PC-9 (cell line): ENCODE data around the gene SETX. TPM values are rescaled to one million over a fixed set of nuclear protein-coding genes. Genes with fewer than 3 reads are reported as not detected.

ENCODE experiments used
- BruUV-seq: library from RNA; stranded (reverse); fragments of 400-500 nt; replicated peaks from 2 replicates; lab custom pipeline; 2021; lab: Mats Ljungman, UMichigan
- CTCF ChIA-PET: fragments of 300-600 bp; sonication (Branson Sonifier 250); formaldehyde crosslinking; loops from one replicate; lab custom pipeline; 2022; ENCODE audit warnings: antibody characterized with exemption; lab: Charles Lee
- POLR2A ChIA-PET: fragments of 300-600 bp; sonication (Branson Sonifier 250); formaldehyde crosslinking; loops from one replicate; lab custom pipeline; 2022; ENCODE audit warnings: antibody characterized with exemption; ENCODE audit not compliant: unreplicated experiment; lab: Charles Lee
- DNase-seq, 2 experiments: peaks; one replicate each; pipeline versions ENCODE4 v3.0.0 to v3.0.0-alpha.2; 2015 to 2022; ENCODE audit warnings: mixed read lengths in 1 of 2
- H2AFZ ChIP-seq: fragments of 200-600 bp; sonication (generic); 2 replicates; pipeline ENCODE4 v1.8.1; 2017; ENCODE audit warnings: antibody characterized with exemption
- H3F3A ChIP-seq: fragments of 200-600 bp; sonication (generic); 2 replicates; pipeline ENCODE4 v1.8.1; 2017; ENCODE audit warnings: antibody characterized with exemption, mild to moderate bottlenecking, low read depth; ENCODE audit not compliant: insufficient read depth
- H3K27ac ChIP-seq: fragments of 200-600 bp; sonication (generic); 2 replicates; pipeline ENCODE4 v1.6.1; 2016; ENCODE audit warnings: mixed run types
- H3K27me3 ChIP-seq: fragments of 200-600 bp; sonication (generic); 2 replicates; pipeline ENCODE4 v1.6.1; 2016; ENCODE audit warnings: low read depth, mixed run types; ENCODE audit not compliant: insufficient read depth
- H3K36me3 ChIP-seq: fragments of 200-600 bp; sonication (generic); 2 replicates; pipeline ENCODE4 v1.6.1; 2016; ENCODE audit warnings: low read depth, mixed run types
- H3K4me1 ChIP-seq: fragments of 200-600 bp; sonication (generic); replicated peaks from 2 replicates; pipeline ENCODE4 v1.6.1; 2016; ENCODE audit warnings: mixed run types; ENCODE audit not compliant: insufficient read depth
- H3K4me2 ChIP-seq: fragments of 200-600 bp; sonication (generic); 2 replicates; pipeline ENCODE4 v1.6.1; 2017; ENCODE audit warnings: mixed run types
- H3K4me3 ChIP-seq: fragments of 200-600 bp; sonication (generic); 2 replicates; pipeline ENCODE4 v1.6.1; 2016; ENCODE audit warnings: mixed run types
- H3K79me2 ChIP-seq: fragments of 200-600 bp; sonication (generic); 2 replicates; pipeline ENCODE4 v1.6.1; 2017; ENCODE audit warnings: low read depth, mixed run types
- H3K9me2 ChIP-seq: fragments of 200-600 bp; sonication (generic); 2 replicates; pipeline ENCODE4 v1.8.1; 2017; ENCODE audit warnings: mild to moderate bottlenecking; ENCODE audit not compliant: insufficient read depth
- H3K9me3 ChIP-seq: fragments of 200-600 bp; sonication (generic); 2 replicates; pipeline ENCODE4 v1.8.1; 2016; ENCODE audit warnings: low read depth; ENCODE audit not compliant: insufficient read depth
- H4K20me1 ChIP-seq: fragments of 200-600 bp; sonication (generic); 2 replicates; pipeline ENCODE4 v1.8.1; 2017; ENCODE audit not compliant: insufficient read depth
- CTCF ChIP-seq: fragments of 200-600 bp; sonication (generic); conservative IDR thresholded peaks from 2 replicates; pipeline ENCODE4 v1.6.1; 2017; ENCODE audit warnings: mixed run types, antibody characterized with exemption, mild to moderate bottlenecking, moderate library complexity
- EZH2 ChIP-seq: fragments of 200-600 bp; sonication (generic); IDR thresholded peaks from 2 replicates; pipeline ENCODE4 v1.8.0; 2017; ENCODE audit warnings: antibody characterized with exemption, low read depth
- intact Hi-C: fragments of 100-400 bp; cut with micrococcal nuclease; formaldehyde crosslinking; loops from one replicate; pipeline ENCODE4 v1.10.0; 2022; ENCODE audit not compliant: unreplicated experiment
- total RNA-seq: library from RNA; stranded (reverse); gene quantifications from 2 replicates; pipeline ENCODE4 v1.2.3, GENCODE V29; 2021

The SETX gene
- total RNA-seq, 1 experiment from 2014 or later = 23.5 TPM

GRCh38 chr9:132244582-132245455, 110.0 kb downstream of the SETX start:
- TF ChIP-seq CTCF (no peak), EZH2 (no peak)
- intact Hi-C loops = no loop called here
- CTCF ChIA-PET = interaction anchor here (0.9 kb wide), 1 partner anchor 8 kb away, joined by 5 read pairs; no protein-coding TSS in a partner anchor

GRCh38 chr9:132243156-132244074, 111.4 kb downstream of the SETX start:
- no peaks in the 10 kb centered on the region for H3K9me2 ChIP-seq
- H3K4me1 ChIP-seq = no peaks in the 10 kb centered on the region
- no peaks in the 10 kb centered on the region for H3F3A ChIP-seq
- intact Hi-C loops = no loop called here
- no peak overlapping the region for H2AFZ ChIP-seq
- ChIA-PET POLR2A (no interaction called here), CTCF (no interaction called here)
- DNase-seq = no peak
- H3K79me2 ChIP-seq = no peaks in the 10 kb centered on the region
- H3K4me3 ChIP-seq = no peak overlapping the region
- H3K27me3 ChIP-seq = peaks cover 26% of the 10 kb centered on the region
- H3K27ac ChIP-seq = no peak overlapping the region
- H3K9me3 ChIP-seq = no peaks in the 10 kb centered on the region
- no peak overlapping the region for H3K4me2 ChIP-seq
- H3K36me3 ChIP-seq = no peaks in the 10 kb centered on the region
- no peaks in the 10 kb centered on the region for H4K20me1 ChIP-seq
- BruUV-seq = no TSS peak
- TF ChIP-seq CTCF (no peak), EZH2 (no peak)

More at GRCh38 chr9:132244582-132245455, 110.0 kb downstream of the SETX start:
- Histone ChIP-seq H3K9me3 (no peaks in the 10 kb centered on the region), H3K27me3 (peaks cover 31% of the 10 kb centered on the region), H3K79me2 (no peaks in the 10 kb centered on the region), H3K4me1 (no peaks in the 10 kb centered on the region), H3F3A (no peaks in the 10 kb centered on the region), H2AFZ (no peak overlapping the region), H3K4me3 (no peak overlapping the region), H3K4me2 (no peak overlapping the region), H3K27ac (no peak overlapping the region), H3K9me2 (no peaks in the 10 kb centered on the region), H4K20me1 (no peaks in the 10 kb centered on the region), H3K36me3 (no peaks in the 10 kb centered on the region)
- POLR2A ChIA-PET = no interaction called here
- BruUV-seq = no TSS peak
- DNase-seq = no peak

- no peaks in the 10 kb centered on the region for H3K9me3 ChIP-seq
- ChIA-PET CTCF (no interaction called here), POLR2A (no interaction called here)
- TF ChIP-seq EZH2 (no peak), CTCF (no peak)
- no peaks in the 10 kb centered on the region for H3K4me1 ChIP-seq
- no peak for DNase-seq
- H3F3A ChIP-seq = no peaks in the 10 kb centered on the region
- H4K20me1 ChIP-seq = no peaks in the 10 kb centered on the region
- no peaks in the 10 kb centered on the region for H3K9me2 ChIP-seq
- peaks cover 27% of the 10 kb centered on the region for H3K27me3 ChIP-seq
- H2AFZ ChIP-seq = no peak overlapping the region
- H3K79me2 ChIP-seq = no peaks in the 10 kb centered on the region
- no TSS peak for BruUV-seq
- intact Hi-C loops = no loop called here
- peak overlapping the region; percentile 61 for H3K4me2 ChIP-seq
- no peak overlapping the region; the same call in 1 of the 2 replicates for H3K4me3 ChIP-seq
- no peaks in the 10 kb centered on the region for H3K36me3 ChIP-seq
- no peak overlapping the region for H3K27ac ChIP-seq
Observed at GRCh38 chr9:132242621-132243155, 112.1 kb downstream of the SETX start.
